SK-N-SH treated with all-trans-retinoic acid at 6 μM for 48 hours (cell line): Measurements from ENCODE around the gene AHRR.

ENCODE experiments used
- ARNTL ChIP-seq: fragments of 450-650 bp; formaldehyde crosslinking; IDR thresholded peaks from 2 replicates; pipeline ENCODE4 v1.5.0; 2020; ENCODE audit warnings: low read depth, mild to moderate bottlenecking, moderate library complexity, borderline replicate concordance
- PPARA ChIP-seq: fragments of 250-450 bp; sonication (Bioruptor Pico); IDR thresholded peaks from 2 replicates; pipeline ENCODE4 v1.5.0; 2020; ENCODE audit warnings: mild to moderate bottlenecking, borderline replicate concordance
- RARB ChIP-seq: fragments of 250-450 bp; sonication (Bioruptor Pico); IDR thresholded peaks from 2 replicates; pipeline ENCODE4 v1.8.0; 2021; ENCODE audit warnings: mild to moderate bottlenecking, moderate library complexity
- TCF4 ChIP-seq: fragments of 250-450 bp; sonication (Bioruptor Pico); IDR thresholded peaks from 2 replicates; pipeline ENCODE4 v1.8.0; 2021; ENCODE audit warnings: mild to moderate bottlenecking, moderate library complexity, borderline replicate concordance
- TOX ChIP-seq: fragments of 250-450 bp; sonication (Bioruptor Pico); IDR thresholded peaks from 2 replicates; pipeline ENCODE4 v1.8.0; 2021; ENCODE audit warnings: mild to moderate bottlenecking, moderate library complexity, borderline replicate concordance
- ZFP3 ChIP-seq: fragments of 250-450 bp; sonication (Bioruptor Pico); IDR thresholded peaks from 2 replicates; pipeline ENCODE4 v1.5.0; 2020; ENCODE audit warnings: mild to moderate bottlenecking, moderate library complexity
- ZNF565 ChIP-seq: fragments of 450-650 bp; formaldehyde crosslinking; conservative IDR thresholded peaks from 2 replicates; pipeline ENCODE4 v1.5.0; 2020; ENCODE audit warnings: low read depth, mild to moderate bottlenecking, moderate library complexity
- ZNF8 ChIP-seq: fragments of 450-650 bp; formaldehyde crosslinking; IDR thresholded peaks from 2 replicates; pipeline ENCODE4 v1.5.0; 2020; ENCODE audit warnings: mild to moderate bottlenecking, moderate library complexity
- TF ChIP-seq, protein P1 (sequence below): fragments of 250-450 bp; sonication (Bioruptor Pico); IDR thresholded peaks from 2 replicates; pipeline ENCODE4 v1.5.1; 2020; ENCODE audit warnings: low read depth, mild to moderate bottlenecking, moderate library complexity
- TF ChIP-seq, protein P2 (sequence below): fragments of 250-450 bp; sonication (Bioruptor Pico); IDR thresholded peaks from 2 replicates; pipeline ENCODE4 v1.5.1; 2021; ENCODE audit warnings: mild to moderate bottlenecking, moderate library complexity
- TF ChIP-seq, protein P3 (sequence below): fragments of 250-450 bp; sonication (Bioruptor Pico); IDR thresholded peaks from 2 replicates; pipeline ENCODE4 v1.8.0; 2020; ENCODE audit warnings: mild to moderate bottlenecking, moderate library complexity, borderline replicate concordance

DNA sequence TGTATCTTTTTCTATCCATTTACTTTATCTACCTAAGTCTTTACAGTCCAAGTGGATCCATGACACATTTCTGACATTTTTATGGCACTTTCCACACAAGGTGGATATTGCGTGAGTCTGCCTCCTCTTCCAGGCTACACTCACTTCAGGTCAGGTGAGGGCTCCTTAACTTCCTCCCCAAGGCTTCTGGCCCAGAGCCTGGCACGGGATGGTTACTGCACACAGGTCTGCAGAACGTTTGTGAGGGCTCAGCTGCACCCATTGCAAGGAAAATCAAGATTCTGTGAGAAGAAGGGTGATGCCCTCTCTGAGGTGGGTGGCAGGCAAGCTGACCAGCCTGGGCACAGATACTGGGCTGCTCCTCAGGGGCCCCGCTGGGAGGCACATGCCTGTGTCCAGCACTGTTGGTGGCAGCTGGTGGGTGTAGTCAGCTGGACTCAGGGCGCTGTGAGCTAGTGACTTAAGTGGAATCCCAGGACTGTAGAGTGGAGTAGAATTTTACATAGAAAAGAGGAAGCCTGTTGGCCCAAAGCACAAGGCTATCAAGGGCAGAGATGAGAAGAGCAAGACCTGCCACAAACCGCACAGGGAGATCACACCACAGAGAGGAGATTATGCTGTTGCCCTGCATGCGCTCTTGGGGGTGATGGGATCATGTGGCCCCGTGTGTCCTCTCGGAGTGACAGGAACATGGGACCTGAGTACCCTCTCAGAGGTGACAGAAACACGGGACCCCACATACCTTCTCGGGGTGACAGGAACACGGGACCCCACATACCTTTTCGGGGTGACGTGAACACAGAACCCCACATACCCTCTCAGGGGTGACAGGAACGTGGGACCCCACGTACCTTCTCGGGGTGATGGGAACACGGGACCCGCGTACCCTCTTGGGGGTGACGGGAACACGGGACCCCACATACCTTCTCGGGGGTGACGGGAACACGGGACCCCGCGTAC is 21.3 kb downstream of the AHRR start:
- TF ChIP-seq ARNTL (CRISPR knock-in tag) (no peak), TCF4 (CRISPR knock-in tag) (no peak), RARB (CRISPR knock-in tag) (no peak), TOX (CRISPR knock-in tag) (no peak), ZNF8 (CRISPR knock-in tag) (no peak), PPARA (CRISPR knock-in tag) (no peak), ZFP3 (CRISPR knock-in tag) (no peak), ZNF565 (CRISPR knock-in tag) (no peak)
- TF ChIP-seq, protein P1, sequence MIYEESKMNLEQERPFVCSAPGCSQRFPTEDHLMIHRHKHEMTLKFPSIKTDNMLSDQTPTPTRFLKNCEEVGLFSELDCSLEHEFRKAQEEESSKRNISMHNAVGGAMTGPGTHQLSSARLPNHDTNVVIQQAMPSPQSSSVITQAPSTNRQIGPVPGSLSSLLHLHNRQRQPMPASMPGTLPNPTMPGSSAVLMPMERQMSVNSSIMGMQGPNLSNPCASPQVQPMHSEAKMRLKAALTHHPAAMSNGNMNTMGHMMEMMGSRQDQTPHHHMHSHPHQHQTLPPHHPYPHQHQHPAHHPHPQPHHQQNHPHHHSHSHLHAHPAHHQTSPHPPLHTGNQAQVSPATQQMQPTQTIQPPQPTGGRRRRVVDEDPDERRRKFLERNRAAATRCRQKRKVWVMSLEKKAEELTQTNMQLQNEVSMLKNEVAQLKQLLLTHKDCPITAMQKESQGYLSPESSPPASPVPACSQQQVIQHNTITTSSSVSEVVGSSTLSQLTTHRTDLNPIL = no peak
- TF ChIP-seq, protein P2, sequence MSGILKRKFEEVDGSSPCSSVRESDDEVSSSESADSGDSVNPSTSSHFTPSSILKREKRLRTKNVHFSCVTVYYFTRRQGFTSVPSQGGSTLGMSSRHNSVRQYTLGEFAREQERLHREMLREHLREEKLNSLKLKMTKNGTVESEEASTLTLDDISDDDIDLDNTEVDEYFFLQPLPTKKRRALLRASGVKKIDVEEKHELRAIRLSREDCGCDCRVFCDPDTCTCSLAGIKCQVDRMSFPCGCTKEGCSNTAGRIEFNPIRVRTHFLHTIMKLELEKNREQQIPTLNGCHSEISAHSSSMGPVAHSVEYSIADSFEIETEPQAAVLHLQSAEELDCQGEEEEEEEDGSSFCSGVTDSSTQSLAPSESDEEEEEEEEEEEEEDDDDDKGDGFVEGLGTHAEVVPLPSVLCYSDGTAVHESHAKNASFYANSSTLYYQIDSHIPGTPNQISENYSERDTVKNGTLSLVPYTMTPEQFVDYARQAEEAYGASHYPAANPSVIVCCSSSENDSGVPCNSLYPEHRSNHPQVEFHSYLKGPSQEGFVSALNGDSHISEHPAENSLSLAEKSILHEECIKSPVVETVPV (CRISPR knock-in tag) = no peak
- TF ChIP-seq, protein P3, sequence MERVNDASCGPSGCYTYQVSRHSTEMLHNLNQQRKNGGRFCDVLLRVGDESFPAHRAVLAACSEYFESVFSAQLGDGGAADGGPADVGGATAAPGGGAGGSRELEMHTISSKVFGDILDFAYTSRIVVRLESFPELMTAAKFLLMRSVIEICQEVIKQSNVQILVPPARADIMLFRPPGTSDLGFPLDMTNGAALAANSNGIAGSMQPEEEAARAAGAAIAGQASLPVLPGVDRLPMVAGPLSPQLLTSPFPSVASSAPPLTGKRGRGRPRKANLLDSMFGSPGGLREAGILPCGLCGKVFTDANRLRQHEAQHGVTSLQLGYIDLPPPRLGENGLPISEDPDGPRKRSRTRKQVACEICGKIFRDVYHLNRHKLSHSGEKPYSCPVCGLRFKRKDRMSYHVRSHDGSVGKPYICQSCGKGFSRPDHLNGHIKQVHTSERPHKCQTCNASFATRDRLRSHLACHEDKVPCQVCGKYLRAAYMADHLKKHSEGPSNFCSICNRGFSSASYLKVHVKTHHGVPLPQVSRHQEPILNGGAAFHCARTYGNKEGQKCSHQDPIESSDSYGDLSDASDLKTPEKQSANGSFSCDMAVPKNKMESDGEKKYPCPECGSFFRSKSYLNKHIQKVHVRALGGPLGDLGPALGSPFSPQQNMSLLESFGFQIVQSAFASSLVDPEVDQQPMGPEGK (CRISPR knock-in tag) = no peak
